AG09309 (cell line): Measurements from ENCODE around the gene CHKA.
A peak's percentile ranks its signal among the peaks of the same experiment; 100 is the strongest.

Experiments used
- DNase-seq: peaks from one replicate; pipeline ENCODE4 v3.0.0-alpha.2; 2010; ENCODE audit warnings: low read depth
- H3K4me3 ChIP-seq: 2 replicates; pipeline ENCODE4 v1.5.1; 2011; ENCODE audit warnings: mild to moderate bottlenecking, low read depth, low read length, moderate library complexity; ENCODE audit not compliant: control insufficient read depth
- TF ChIP-seq, protein P1 (sequence below): IDR thresholded peaks from 2 replicates; pipeline ENCODE4 v1.5.1; 2011; ENCODE audit warnings: mild to moderate bottlenecking, low read depth, low read length, inconsistent platforms; ENCODE audit not compliant: insufficient read depth, control insufficient read depth; ENCODE audit errors: missing control alignments

CHKA gene

DNA sequence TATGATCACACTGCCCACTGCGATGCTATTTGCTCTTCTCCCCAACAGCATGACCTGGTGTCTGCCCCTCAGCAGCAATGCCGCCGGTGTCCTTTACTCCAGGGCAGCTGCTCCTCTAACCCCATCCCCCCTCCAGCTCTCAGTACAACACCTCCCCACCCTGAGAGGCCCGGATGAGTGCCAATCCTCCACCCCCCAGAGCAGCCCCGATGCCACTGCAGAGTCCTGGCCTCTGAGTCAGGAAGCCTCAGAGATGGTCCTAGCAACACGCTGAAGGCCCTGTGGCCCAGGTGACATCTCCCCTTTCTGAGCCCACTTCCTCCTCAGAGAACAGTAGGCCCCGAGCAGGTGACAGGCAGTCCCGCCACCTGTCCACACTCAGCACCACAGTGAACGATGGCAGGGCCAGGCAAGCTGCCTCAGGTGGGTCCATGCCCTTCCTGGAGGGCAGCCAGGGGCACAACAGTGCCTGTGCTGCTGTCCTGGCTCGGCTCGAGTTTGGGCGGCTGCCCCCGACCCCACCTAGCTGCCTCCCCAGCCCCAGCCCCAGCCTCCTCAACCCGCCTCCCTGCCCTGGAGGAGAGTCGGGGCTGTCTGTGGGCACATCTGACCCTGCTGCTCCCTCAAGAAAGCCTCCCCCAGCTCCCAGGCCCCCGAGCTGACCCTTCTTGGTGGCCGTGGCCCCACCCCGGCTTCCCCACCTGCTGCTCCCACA, 94.6 kb downstream of the CHKA start:
- no peak for DNase-seq
- TF ChIP-seq, protein P1, sequence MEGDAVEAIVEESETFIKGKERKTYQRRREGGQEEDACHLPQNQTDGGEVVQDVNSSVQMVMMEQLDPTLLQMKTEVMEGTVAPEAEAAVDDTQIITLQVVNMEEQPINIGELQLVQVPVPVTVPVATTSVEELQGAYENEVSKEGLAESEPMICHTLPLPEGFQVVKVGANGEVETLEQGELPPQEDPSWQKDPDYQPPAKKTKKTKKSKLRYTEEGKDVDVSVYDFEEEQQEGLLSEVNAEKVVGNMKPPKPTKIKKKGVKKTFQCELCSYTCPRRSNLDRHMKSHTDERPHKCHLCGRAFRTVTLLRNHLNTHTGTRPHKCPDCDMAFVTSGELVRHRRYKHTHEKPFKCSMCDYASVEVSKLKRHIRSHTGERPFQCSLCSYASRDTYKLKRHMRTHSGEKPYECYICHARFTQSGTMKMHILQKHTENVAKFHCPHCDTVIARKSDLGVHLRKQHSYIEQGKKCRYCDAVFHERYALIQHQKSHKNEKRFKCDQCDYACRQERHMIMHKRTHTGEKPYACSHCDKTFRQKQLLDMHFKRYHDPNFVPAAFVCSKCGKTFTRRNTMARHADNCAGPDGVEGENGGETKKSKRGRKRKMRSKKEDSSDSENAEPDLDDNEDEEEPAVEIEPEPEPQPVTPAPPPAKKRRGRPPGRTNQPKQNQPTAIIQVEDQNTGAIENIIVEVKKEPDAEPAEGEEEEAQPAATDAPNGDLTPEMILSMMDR: no peak
- H3K4me3 ChIP-seq: no peak overlapping the region

DNA sequence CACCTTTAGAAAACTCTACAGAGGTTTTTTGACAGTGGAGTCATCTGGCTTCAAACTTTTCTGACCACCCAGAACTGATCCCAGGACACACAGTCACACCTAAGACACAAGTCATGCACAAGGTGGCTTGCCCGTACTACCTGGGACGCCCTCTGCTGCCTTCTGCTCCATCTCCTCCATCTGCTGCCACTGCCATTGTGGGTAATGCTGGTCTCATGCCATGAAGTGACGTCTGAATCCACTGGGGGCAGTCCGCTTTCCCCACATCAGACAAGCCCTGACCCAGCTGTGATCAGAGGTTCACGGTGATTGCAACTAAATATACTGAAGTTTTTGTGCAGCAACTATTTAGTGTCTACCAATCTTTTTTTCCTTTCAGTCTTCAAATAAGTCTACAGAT, 96.1 kb downstream of the CHKA start:
- no peak overlapping the region for H3K4me3 ChIP-seq
- TF ChIP-seq, protein P1: no peak
- no peak for DNase-seq

DNA sequence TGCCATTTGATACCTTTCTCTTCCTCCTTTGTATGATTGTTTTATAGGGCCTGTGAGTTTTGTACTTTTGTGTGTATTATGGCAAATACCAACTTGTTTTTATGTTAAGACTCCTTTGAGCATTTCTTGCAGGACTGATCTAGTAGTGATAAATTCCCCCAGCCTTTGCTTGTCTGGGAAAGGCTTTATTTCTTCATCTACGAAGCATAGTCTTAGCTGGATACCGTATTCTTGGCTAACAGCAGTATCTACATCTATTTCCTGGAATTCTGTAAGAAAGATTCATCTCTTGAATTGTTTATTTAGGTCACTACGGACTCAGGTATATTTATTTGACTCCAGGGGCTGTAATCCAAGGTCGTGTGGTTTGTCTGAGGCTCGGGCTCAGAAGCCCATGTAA, 96.7 kb downstream of the CHKA start:
- DNase-seq: no peak
- H3K4me3 ChIP-seq: no peak overlapping the region
- TF ChIP-seq, protein P1: no peak

DNA sequence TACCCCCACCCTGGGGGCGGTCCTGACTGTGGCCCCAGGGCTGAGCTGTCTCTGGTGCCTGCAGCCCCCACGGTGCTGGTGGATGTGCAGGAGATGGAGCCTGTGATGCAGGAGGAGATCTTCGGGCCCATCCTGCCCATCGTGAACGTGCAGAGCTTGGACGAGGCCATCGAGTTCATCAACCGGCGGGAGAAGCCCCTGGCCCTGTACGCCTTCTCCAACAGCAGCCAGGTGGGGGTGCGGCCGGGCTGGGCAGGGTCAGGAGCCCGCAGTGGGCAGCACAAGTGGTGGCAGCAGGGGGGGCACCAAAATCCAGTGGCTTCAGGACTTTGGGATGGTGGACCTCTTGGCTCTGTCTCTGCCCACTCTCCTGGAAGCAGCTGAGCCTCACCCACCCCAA, 98.7 kb downstream of the CHKA start:
- no peak for DNase-seq
- TF ChIP-seq, protein P1: no peak
- no peak overlapping the region for H3K4me3 ChIP-seq

DNA sequence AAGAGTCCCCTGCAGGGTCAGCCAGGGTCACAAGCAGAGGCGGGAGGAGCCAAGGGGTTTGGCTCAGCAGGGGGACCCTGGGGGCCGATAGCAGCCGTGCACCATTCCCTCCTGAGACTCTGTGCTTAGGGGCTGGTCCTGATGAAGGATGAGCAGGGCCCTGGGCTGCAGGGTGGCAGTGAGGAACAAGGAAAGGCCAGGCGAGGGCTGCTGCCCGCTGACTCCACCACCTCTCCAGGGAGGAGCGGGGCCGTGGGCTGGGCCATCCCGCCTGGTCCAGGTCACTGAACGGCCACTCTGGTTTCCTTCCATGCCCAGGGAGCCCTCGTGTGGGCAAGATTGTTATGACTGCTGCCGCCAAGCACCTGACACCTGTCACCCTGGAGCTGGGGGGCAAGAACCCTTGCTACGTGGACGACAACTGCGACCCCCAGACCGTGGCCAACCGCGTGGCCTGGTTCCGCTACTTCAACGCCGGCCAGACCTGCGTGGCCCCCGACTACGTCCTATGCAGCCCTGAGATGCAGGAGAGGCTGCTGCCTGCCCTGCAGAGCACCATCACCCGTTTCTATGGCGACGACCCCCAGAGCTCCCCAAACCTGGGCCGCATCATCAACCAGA, 99.9 kb downstream of the CHKA start:
- TF ChIP-seq, protein P1: peak; percentile 19
- no peak overlapping the region for H3K4me3 ChIP-seq
- no peak for DNase-seq

DNA sequence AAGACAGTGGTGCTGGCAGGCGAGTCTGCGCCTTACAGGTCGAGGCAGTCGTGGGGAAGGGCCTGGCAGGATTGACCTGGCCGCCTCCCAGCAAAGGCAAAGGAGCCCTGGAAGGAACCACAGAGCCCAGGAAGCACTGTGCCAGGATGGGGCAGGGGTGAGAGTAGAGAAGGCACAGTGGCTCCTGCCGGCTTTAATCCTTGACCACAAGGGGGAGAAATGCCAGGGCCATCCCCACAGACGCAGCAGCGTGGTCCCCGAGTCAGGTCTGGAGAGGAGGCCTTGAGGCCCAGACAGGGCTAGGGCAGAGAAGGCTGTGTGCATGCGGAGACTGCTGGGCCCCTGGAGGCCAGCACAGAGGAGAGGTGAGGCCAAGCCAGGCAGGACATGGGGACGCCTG, 100.6 kb downstream of the CHKA start:
- no peak overlapping the region for H3K4me3 ChIP-seq
- TF ChIP-seq, protein P1: peak; percentile 53
- no peak for DNase-seq
